T-helper 17 cell (primary cell): Measurements from ENCODE around the gene SAMMSON. TPM values are rescaled to one million over a fixed set of nuclear protein-coding genes. Genes with fewer than 3 reads are reported as not detected.

ENCODE experiments used
- ATAC-seq: fragments of 150-1000 bp; cut with Tn5 transposase; 2 replicates; pipeline ENCODE4 v1.10.0; 2021; ENCODE audit warnings: mild to moderate bottlenecking, moderate library complexity
- DNase-seq, 3 donors: peaks; one replicate each; pipeline versions ENCODE4 v3.0.0 to v3.0.0-alpha.2; 2020 to 2021
- H3K9me3 ChIP-seq: one replicate; pipeline ENCODE4 v1.7.0; 2013; ENCODE audit warnings: low read length, mild to moderate bottlenecking; ENCODE audit not compliant: control insufficient read depth, poor library complexity, severe bottlenecking
- H3K27ac Mint-ChIP-seq: one replicate; pipeline ENCODE4 v1.8.0; 2022; ENCODE audit warnings: mild to moderate bottlenecking, moderate library complexity, mixed read lengths
- H3K27me3 Mint-ChIP-seq: one replicate; pipeline ENCODE4 v1.8.0; 2022; ENCODE audit warnings: mixed read lengths
- H3K36me3 Mint-ChIP-seq: one replicate; pipeline ENCODE4 v1.8.0; 2022; ENCODE audit warnings: low read depth, mixed read lengths
- H3K4me1 Mint-ChIP-seq: one replicate; pipeline ENCODE4 v1.8.0; 2022; ENCODE audit warnings: mild to moderate bottlenecking, mixed read lengths
- H3K4me3 Mint-ChIP-seq: one replicate; pipeline ENCODE4 v1.8.0; 2022; ENCODE audit warnings: mild to moderate bottlenecking, moderate library complexity, mixed read lengths
- total RNA-seq, 4 donors: library from RNA in 2 of 4; stranded (reverse) in 2 of 4; gene quantifications; one replicate each; pipeline ENCODE4 v1.2.3 and lab custom pipeline; 2022 to 2026

Gene SAMMSON
- total RNA-seq, 2 donors from 2014 or later = not detected

DNA sequence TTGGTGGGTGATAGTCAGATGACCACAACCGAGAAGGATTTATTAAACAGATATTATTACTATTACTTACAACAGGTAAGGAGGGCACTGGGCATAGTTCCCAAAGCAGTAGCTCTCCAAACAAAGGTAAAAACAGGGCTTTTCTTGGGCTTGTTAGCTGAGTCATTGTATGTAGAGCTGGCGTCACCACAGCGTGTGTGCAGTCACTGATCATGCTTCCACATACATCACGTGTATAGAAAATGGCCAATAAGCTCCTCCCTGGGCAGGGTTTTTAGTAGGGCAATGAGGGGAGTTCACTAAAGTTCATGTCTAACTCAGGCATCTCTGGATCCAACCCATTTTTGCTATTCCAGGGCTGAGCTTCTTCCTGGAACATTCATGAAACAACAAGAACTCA, 5.8 kb upstream of the SAMMSON start:
- Mint-ChIP-seq H3K4me3 (no peak overlapping the region), H3K27me3 (no peaks in the 10 kb centered on the region), H3K4me1 (no peaks in the 10 kb centered on the region), H3K36me3 (no peaks in the 10 kb centered on the region), H3K27ac (no peak overlapping the region)
- no peaks in the 10 kb centered on the region for H3K9me3 ChIP-seq
- DNase-seq = no peak
- ATAC-seq = no peak

DNA sequence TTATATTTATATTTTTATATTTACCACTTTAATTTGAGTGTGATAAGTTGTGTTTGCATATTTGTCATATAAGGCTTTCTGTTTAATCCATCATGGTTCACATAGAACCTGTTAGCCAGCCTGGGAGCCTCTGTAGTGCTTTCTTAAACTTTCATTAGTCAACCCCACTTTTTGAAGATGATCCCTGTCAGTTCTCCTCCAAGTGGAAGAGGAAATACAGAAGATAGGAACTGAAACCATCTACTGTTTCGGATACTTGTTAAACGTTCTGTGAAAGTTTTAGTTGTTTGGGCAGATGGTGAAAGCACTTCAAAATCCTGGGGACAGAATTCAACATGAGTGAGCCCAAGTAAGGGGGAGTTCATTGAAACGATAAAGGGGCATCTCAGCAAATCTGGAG, 4.6 kb upstream of the SAMMSON start:
- no peak for ATAC-seq
- Mint-ChIP-seq H3K36me3 (no peaks in the 10 kb centered on the region), H3K27me3 (no peaks in the 10 kb centered on the region), H3K4me3 (no peak overlapping the region), H3K4me1 (no peaks in the 10 kb centered on the region), H3K27ac (no peak overlapping the region)
- DNase-seq = no peak
- no peaks in the 10 kb centered on the region for H3K9me3 ChIP-seq

DNA sequence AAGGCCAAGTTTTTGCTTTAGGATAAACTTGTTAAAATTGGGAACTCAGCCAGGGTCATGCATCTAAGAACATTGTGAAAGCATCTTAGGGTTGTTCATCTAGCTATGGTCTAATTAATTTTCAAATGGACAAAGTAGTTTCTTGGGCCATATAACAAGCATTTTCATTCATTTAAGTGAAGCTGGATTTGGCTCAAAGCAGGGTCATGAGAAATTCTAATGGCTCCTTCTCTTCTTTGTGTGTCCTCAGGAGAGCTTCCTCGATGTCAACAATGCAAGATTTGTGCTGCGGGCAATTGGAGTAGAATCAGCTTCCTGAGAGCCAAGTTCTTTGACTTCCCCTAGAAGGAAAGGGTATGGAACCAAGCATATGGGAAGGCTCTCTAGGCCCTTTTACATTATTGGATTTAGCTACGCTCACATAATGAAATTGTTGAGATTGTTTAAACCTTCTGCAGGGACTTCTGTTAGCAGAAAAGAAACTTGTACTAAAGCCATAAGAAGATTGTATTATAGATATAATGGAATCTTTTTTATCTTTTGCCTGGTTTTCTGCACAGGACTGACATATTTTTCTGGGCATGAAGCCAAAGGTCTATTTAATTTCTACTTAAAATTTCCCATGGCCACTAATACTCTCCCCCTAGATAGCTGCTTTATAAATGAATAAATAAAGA, 1.8 kb upstream of the SAMMSON start:
- Mint-ChIP-seq H3K4me1 (no peaks in the 10 kb centered on the region), H3K27ac (no peak overlapping the region), H3K4me3 (no peak overlapping the region), H3K27me3 (no peaks in the 10 kb centered on the region), H3K36me3 (no peaks in the 10 kb centered on the region)
- ATAC-seq (no peak), DNase-seq (no peak)
- H3K9me3 ChIP-seq = no peaks in the 10 kb centered on the region

DNA sequence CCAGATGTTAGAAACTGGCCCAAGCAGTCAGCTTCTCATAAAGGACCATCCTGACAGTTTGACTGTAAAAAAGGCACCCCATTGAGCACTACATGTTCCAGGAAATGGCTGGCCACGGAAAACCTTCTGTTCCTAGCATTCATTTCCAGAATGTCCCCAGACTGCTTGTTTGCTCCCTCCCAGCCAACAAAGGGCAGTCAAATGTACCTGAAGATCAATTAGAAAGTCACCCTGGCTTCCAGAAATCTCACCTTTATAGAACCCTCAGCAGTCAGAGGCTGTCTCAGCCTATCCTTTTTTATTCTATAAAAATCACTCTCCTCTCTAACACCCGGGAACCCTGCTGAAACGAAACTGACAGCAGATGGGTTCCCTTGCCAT, 784 bp upstream of the SAMMSON start:
- Mint-ChIP-seq H3K4me1 (no peaks in the 10 kb centered on the region), H3K36me3 (no peaks in the 10 kb centered on the region), H3K27ac (no peak overlapping the region), H3K27me3 (no peaks in the 10 kb centered on the region), H3K4me3 (no peak overlapping the region)
- H3K9me3 ChIP-seq = no peaks in the 10 kb centered on the region
- ATAC-seq (no peak), DNase-seq (no peak)

DNA sequence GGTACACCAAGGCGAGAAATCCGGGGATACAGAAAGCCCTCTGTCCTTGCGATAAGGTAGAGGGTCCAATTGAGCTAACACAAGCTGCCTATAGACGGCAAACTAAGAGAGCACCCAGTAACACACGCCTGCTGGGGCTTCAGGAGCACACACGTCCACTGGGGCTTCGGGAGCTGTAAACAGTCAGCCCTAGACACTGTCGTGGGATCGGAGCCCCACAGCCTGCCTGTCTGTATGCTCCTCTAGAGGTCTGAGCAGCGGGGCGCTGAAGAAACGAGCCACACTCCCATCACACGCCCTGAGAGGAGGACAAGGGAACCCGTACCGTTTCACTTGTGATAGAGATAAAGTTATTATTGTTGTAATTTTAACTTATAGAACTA, 486 bp downstream of the SAMMSON start:
- no peak for DNase-seq
- no peaks in the 10 kb centered on the region for H3K4me1 Mint-ChIP-seq
- H3K27me3 Mint-ChIP-seq = no peaks in the 10 kb centered on the region
- no peak overlapping the region for H3K27ac Mint-ChIP-seq
- H3K4me3 Mint-ChIP-seq = no peak overlapping the region
- no peak for ATAC-seq
- H3K9me3 ChIP-seq = no peaks in the 10 kb centered on the region
- H3K36me3 Mint-ChIP-seq = no peaks in the 10 kb centered on the region

DNA sequence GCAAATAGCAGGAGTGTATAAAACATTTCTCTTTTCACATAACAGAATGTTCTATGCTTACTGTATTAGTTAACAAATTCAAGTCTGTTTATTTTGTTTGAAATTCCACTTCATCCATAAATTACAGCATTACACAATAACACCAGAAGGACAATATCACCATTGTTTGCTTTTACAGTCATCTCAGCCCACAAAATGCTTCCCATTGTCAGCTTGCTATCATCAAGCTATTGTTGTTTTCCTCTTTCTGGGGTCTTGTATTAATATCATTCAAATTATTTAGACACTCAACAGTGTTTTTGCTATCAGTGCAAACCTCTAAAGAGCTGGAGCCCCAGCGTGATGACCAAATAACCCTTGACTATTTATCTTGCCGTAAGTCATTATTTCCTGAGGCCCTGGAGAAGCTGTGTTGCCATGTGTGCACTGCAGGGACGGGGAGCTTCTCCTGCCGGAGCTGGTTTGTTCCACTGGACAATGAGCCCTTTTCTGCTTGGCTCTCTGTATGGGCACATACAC, 1.1 kb downstream of the SAMMSON start:
- no peak for DNase-seq
- Mint-ChIP-seq H3K4me1 (no peaks in the 10 kb centered on the region), H3K27ac (no peak overlapping the region), H3K27me3 (no peaks in the 10 kb centered on the region), H3K4me3 (no peak overlapping the region), H3K36me3 (no peaks in the 10 kb centered on the region)
- no peaks in the 10 kb centered on the region for H3K9me3 ChIP-seq
- no peak for ATAC-seq

DNA sequence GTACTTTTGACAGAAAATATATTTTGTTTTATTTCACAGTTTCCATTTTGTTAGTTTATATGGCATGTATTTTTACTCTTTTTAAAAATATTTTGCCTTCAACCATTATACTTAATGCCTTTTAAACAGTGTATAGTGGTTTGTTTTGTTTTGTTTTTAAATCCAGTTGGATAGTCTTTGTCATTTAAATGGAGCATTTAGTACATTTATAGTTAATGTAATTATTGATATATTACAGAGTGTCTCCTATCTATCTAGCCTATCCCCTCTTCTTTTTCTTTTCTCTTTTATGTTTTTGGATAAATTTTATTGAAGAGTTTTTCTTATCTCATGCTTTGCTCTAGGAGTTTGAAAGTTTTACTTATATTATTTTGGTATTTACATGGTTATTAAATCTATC, 3.6 kb downstream of the SAMMSON start:
- Mint-ChIP-seq H3K36me3 (no peaks in the 10 kb centered on the region), H3K27me3 (no peaks in the 10 kb centered on the region), H3K4me3 (no peak overlapping the region), H3K27ac (no peak overlapping the region), H3K4me1 (no peaks in the 10 kb centered on the region)
- no peak for ATAC-seq
- DNase-seq = no peak
- no peaks in the 10 kb centered on the region for H3K9me3 ChIP-seq

DNA sequence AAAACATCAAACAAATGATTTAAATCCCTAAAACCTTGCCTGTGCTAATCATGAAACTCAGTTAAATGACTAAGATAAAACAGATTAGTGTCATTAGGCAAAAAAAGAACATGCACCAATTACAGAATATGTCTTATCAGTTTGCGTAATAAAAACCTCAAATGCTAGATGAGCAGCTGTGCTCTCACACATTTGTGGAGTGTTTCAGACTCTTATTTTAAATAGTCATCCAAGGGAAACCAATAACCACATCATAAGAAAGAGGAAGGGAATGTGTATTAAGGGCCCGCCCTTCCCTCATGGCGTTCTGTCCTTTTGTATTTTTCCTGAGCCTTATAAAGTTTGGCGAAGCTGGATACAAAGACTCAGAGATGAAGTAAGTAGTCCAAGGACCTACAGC, 6.6 kb downstream of the SAMMSON start:
- no peaks in the 10 kb centered on the region for H3K9me3 ChIP-seq
- DNase-seq (no peak), ATAC-seq (no peak)
- H3K4me3 Mint-ChIP-seq = no peak overlapping the region
- H3K4me1 Mint-ChIP-seq = no peaks in the 10 kb centered on the region
- H3K27me3 Mint-ChIP-seq = no peaks in the 10 kb centered on the region
- no peaks in the 10 kb centered on the region for H3K36me3 Mint-ChIP-seq
- H3K27ac Mint-ChIP-seq = no peak overlapping the region

DNA sequence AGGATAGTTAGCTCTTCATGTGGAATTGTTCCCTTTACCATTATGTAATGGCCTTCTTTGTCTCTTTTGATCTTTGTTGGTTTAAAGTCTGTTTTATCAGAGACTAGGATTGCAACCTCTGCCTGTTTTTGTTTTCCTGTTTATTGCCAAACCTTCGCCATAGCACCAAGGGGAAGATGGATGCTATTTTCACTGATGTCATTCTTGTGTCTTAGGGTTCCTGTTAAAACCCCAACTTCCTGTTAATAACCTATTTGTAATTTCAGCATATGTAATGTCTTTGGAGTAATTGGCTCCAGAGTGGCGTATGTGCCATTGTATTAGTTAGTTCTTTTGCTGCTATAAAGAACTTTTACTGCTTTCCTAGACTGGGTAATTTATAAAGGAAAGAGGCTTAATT, 10.8 kb downstream of the SAMMSON start:
- no peaks in the 10 kb centered on the region for H3K9me3 ChIP-seq
- H3K27ac Mint-ChIP-seq = no peak overlapping the region
- no peaks in the 10 kb centered on the region for H3K36me3 Mint-ChIP-seq
- ATAC-seq (no peak), DNase-seq (no peak)
- H3K4me1 Mint-ChIP-seq = no peaks in the 10 kb centered on the region
- H3K4me3 Mint-ChIP-seq = no peak overlapping the region
- H3K27me3 Mint-ChIP-seq = no peaks in the 10 kb centered on the region

DNA sequence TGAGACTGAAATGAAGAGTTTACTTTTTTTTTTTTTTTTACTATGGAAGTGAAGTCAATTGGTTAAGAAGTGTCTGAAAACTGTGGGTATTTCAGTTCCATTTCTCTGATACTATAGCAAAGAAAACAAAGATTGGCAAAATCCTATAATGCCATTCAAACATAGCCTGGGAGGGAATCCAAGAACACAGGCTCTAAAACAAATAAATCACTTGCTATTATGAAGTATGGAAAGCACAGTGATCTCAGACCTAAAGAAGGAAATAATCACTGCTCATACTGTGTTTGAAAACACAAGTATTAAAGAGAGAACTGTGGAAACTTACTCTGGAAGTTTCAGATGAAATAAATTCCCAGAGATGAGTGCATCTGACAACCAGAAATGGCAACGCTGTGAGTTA, 12.0 kb downstream of the SAMMSON start:
- no peak overlapping the region for H3K27ac Mint-ChIP-seq
- H3K9me3 ChIP-seq = no peaks in the 10 kb centered on the region
- no peak for ATAC-seq

DNA sequence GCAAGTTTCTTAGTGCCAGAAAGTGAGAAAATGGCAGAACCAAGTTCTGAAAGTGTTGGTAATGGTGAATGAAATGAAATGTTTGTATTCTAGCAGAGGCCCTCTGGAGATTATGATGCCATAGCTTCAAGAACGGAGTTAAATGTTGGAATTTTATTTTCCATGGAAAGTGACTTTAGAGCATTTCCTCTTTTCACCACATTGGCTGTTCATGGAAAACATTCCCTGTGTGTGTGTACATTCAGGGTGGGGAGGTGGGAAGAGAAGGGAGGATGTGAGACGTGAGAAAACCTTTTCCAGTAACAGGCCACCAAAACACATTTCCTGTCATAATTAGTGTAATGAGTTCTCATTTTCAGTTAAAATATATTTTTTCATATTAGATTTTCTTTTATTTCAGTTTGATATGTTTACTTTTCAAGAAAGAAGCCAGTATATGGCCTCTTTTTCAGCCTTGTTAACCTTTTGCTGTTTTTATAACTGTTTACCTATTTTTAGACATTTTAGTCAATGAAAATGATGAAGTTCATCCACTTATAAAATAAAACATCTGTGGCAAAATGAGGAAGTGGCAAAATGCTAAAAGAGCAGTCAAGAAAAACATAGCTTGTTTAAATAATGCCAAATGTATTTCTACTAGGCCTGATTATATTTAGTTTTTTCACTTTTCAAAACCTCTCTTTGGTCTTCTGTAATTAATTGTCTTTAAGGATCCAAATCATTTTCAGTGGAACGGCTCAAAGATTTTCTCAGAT, 21.6 kb downstream of the SAMMSON start:
- Mint-ChIP-seq H3K27ac (no peak overlapping the region), H3K27me3 (no peaks in the 10 kb centered on the region), H3K36me3 (no peaks in the 10 kb centered on the region), H3K4me1 (no peaks in the 10 kb centered on the region), H3K4me3 (no peak overlapping the region)
- ATAC-seq (no peak), DNase-seq (no peak)
- no peaks in the 10 kb centered on the region for H3K9me3 ChIP-seq

More for the DNA sequence above, 12.0 kb downstream of the SAMMSON start:
- no peaks in the 10 kb centered on the region for H3K36me3 Mint-ChIP-seq
- no peaks in the 10 kb centered on the region for H3K4me1 Mint-ChIP-seq
- H3K27me3 Mint-ChIP-seq = no peaks in the 10 kb centered on the region
- H3K4me3 Mint-ChIP-seq = no peak overlapping the region
- no peak for DNase-seq

DNA sequence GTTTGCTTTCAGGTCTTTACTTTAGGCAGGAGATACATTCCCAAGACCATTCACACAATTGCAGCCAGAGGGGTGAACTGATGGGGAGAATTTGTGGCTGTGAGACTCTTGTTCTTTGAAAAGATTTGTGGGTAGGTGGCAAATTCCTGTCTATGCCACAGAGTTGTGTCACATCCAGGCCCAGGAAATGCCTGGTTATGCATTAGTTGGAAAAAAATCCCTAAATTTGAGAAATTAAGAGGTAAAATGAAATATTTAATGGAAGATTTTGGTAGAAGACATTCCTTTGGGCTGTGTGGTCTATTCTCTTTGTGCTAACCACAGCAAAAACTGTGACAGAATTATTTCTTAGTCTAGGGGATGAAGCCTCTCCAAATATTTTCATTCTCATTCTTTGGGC, 28.8 kb downstream of the SAMMSON start:
- no peak for DNase-seq
- H3K27ac Mint-ChIP-seq = no peak overlapping the region

DNA sequence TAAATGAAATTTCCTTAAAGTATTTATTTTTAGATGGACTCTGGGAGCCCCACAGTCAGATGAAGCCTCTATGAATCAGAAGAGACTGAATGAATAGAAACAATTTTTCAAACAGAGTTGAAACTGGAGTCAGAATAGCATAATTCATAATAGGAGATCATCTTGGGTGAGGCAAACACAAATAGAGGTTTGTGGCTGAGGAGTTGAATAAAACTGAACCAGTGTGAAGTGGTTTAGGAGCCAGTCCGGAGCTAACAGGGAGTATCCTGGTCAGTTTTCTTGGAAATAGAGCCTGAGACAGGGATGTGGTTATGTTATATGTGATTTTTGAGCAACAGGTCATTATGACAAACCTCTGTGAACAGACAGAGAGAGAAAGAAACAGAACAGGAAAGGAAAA, 39.2 kb downstream of the SAMMSON start:
- Mint-ChIP-seq H3K36me3 (no peaks in the 10 kb centered on the region), H3K27me3 (peaks cover 7% of the 10 kb centered on the region), H3K4me1 (no peaks in the 10 kb centered on the region), H3K27ac (no peak overlapping the region), H3K4me3 (no peak overlapping the region)
- no peaks in the 10 kb centered on the region for H3K9me3 ChIP-seq
- ATAC-seq (no peak), DNase-seq (no peak)

More for the DNA sequence above, 28.8 kb downstream of the SAMMSON start:
- H3K36me3 Mint-ChIP-seq = no peaks in the 10 kb centered on the region
- H3K27me3 Mint-ChIP-seq = no peaks in the 10 kb centered on the region
- H3K4me3 Mint-ChIP-seq = no peak overlapping the region
- H3K4me1 Mint-ChIP-seq = no peaks in the 10 kb centered on the region
- no peaks in the 10 kb centered on the region for H3K9me3 ChIP-seq
- ATAC-seq = no peak

DNA sequence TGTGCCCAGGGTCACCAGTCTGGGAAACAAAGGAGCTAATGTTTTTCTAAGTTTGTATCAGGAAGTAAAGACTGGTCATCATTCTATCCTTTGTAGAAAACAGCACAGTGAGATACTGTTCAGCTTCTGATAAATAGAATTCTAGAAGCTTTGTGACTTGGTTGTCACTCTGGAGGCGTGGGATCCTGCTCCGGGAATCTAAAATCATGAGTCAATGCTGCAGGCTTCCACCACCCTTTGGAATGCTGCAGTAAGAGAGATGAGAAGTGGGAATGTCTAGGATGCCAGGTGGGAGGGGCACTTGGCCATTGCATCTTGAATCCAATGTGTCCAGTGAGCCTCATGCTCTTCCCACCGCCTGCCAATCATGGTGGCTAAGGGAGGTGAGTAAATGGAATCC, 40.9 kb downstream of the SAMMSON start:
- Mint-ChIP-seq H3K36me3 (no peaks in the 10 kb centered on the region), H3K4me1 (no peaks in the 10 kb centered on the region), H3K27me3 (peaks cover 7% of the 10 kb centered on the region), H3K4me3 (no peak overlapping the region), H3K27ac (no peak overlapping the region)
- ATAC-seq (no peak), DNase-seq (no peak)
- no peaks in the 10 kb centered on the region for H3K9me3 ChIP-seq
